GM18951 (cell line): ENCODE data around the gene NELFE.
"Not testable (repeated sequence)": the region's sequence is repeated elsewhere in the genome, so short reads cannot be mapped to it uniquely, and the experiment has no call there.

Experiments
- POLR2A ChIP-seq: IDR thresholded peaks from 4 replicates; pipeline ENCODE4 v1.6.1; 2011; ENCODE audit warnings: mild to moderate bottlenecking; ENCODE audit not compliant: insufficient read length, insufficient read depth; ENCODE audit errors: extremely low read depth
- in situ Hi-C: fragments of 300-500 bp; cut with MboI; formaldehyde crosslinking; loops from one replicate; pipeline ENCODE4 v1.12.0; 2022; ENCODE audit warnings: low sequenced_read_pairs, mixed read lengths, inconsistent platforms; ENCODE audit not compliant: unreplicated experiment

The NELFE gene

DNA sequence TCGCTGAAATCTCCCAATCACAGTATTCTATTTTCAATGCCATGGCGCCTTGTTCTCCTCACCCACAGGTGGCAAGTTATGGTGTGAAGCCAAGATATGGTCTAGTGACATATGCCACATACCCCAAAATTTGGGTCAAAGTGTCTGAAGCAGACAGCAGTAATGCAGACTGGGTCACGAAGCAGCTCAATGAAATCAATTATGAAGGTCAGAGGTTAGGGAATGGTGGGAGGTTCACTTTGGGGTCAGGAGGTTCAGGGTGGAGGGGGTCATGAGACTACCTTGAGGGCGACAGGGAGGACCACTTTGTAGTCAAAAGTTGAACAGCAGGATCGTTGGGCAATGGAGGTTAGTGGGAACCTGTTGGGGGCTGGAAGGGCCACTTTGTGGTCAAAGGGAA, 10.5 kb downstream of the NELFE start:
- TF ChIP-seq POLR2A = no peak
- in situ Hi-C loops = no loop called here

DNA sequence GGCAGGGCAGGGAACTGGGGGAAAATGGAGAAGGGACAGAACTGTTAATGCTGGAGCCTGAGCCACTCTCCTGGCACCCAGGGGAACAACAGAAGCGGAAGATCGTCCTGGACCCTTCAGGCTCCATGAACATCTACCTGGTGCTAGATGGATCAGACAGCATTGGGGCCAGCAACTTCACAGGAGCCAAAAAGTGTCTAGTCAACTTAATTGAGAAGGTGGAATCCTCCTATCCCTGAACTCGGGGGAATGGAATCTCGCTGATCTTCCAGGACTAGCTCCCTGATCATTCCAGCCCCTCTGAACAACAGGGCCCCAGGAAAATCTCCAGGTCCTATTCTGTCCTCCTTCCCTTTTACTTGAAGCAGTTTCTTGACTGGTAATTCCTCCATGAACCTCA, 10.9 kb downstream of the NELFE start:
- no peak for TF ChIP-seq POLR2A
- in situ Hi-C loops = no loop called here

DNA sequence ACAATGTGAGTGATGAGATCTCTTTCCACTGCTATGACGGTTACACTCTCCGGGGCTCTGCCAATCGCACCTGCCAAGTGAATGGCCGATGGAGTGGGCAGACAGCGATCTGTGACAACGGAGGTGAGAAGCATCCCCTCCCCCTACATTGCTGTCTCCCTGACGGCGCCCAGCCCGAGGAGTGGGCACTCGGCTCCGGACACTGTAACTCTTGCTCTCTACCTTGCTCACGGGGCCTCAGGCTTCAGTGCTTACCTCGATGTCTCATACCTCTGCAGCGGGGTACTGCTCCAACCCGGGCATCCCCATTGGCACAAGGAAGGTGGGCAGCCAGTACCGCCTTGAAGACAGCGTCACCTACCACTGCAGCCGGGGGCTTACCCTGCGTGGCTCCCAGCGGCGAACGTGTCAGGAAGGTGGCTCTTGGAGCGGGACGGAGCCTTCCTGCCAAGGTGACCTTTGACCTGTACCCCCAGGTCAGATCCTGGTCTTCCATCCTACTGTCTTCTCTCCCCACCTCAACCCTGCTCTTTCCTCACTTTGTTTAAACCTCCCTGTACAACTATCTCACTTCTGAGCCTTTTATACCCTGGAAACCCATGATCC, 11.6 kb downstream of the NELFE start:
- in situ Hi-C loops = no loop called here
- TF ChIP-seq POLR2A = no peak

DNA sequence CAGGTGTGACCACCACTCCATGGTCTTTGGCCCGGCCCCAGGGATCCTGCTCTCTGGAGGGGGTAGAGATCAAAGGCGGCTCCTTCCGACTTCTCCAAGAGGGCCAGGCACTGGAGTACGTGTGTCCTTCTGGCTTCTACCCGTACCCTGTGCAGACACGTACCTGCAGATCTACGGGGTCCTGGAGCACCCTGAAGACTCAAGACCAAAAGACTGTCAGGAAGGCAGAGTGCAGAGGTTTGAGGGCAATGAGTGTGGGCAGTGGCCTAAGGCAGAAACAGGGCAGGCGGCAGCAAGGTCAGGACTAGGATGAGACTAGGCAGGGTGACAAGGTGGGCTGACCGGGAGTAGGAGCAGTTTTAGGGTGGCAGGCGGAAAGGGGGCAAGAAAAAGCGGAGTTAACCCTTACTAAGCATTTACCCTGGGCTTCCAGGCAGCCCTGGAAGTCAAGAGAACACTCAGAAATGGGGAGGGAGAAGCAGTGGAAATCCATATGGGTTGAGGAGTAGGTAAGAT, 12.3 kb downstream of the NELFE start:
- in situ Hi-C loops = no loop called here
- no peak for TF ChIP-seq POLR2A

DNA sequence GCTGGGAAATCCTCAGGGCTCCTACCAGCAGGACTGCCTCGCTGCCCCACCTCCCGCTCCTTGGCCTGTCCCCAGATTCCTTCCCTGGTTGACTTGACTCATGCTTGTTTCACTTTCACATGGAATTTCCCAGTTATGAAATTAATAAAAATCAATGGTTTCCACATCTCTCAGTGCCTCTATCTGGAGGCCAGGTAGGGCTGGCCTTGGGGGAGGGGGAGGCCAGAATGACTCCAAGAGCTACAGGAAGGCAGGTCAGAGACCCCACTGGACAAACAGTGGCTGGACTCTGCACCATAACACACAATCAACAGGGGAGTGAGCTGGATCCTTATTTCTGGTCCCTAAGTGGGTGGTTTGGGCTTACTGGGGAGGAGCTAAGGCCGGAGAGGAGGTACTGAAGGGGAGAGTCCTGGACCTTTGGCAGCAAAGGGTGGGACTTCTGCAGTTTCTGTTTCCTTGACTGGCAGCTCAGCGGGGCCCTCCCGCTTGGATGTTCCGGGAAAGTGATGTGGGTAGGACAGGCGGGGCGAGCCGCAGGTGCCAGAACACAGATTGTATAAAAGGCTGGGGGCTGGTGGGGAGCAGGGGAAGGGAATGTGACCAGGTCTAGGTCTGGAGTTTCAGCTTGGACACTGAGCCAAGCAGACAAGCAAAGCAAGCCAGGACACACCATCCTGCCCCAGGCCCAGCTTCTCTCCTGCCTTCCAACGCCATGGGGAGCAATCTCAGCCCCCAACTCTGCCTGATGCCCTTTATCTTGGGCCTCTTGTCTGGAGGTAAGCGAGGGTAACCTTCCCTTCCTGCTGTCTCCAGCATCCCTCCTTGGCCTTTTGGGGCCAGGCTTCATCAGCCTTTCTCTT, 13.0 kb downstream of the NELFE start, which contains the start of gene CFB:
Gene CFB, plus strand, starts transcription at position 589 of the 863 bp plus-strand sequence. Its CDS starts 127 bp downstream, at position 716.
- in situ Hi-C loops = no loop called here
- TF ChIP-seq POLR2A = no peak

DNA sequence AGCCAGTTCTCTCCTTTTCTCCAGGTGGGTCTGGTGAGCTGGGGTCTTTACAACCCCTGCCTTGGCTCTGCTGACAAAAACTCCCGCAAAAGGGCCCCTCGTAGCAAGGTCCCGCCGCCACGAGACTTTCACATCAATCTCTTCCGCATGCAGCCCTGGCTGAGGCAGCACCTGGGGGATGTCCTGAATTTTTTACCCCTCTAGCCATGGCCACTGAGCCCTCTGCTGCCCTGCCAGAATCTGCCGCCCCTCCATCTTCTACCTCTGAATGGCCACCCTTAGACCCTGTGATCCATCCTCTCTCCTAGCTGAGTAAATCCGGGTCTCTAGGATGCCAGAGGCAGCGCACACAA, 13.6 kb downstream of the NELFE start:
- no peak for TF ChIP-seq POLR2A
- in situ Hi-C loops = no loop called here

DNA sequence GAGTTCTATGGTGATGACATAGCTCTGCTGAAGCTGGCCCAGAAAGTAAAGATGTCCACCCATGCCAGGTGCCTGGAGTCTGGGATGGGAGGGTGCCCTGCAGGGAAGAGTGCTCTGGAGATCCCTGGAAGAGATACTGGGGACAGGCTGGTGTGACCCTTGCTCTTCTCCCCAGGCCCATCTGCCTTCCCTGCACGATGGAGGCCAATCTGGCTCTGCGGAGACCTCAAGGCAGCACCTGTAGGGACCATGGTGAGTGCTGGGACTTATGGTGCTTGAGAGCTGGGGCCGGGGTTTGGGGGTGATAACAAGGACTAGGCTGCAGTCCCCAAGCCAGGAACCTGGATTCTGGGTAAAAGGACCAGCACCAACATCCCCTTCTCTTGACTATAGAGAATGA, 15.0 kb downstream of the NELFE start:
- in situ Hi-C loops = no loop called here
- TF ChIP-seq POLR2A = no peak

DNA sequence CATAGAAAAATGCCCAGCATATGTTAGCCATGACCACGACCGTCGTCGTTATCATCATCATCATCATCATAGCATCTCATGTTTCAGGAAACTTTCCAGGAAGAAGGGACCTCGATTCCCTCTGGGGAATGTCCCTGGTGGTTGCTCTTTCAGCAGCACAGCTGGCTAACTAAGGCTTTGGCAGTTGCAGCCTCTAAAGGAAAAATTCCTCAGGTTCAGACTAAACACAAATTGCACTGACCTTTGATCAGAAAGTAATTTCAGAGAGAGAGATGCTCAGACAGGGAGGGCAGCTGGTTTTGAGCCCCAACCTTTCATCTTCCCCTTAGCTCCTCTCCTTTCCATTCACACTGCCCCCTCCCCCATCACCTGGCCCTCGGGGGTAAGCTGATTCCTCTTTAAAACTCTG, 18.5 kb downstream of the NELFE start:
- no peak for TF ChIP-seq POLR2A
- in situ Hi-C loops = no loop called here

DNA sequence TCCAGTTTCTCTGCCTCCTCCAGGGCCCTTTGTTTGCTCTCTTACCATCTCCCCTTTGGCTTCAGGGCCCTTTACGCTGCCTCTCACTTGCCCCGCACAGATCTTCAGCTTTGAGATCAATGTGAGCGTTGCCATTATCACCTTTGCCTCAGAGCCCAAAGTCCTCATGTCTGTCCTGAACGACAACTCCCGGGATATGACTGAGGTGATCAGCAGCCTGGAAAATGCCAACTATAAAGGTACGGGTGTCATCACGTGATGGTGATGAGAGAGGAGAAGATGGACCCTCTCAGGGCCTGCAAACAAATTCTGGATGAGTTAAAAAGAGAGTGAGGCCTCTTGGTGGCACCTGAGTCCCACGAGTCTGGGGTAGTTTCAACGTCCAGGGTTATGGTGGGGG, 22.9 kb downstream of the NELFE start:
- no peak for TF ChIP-seq POLR2A
- in situ Hi-C loops = no loop called here

DNA sequence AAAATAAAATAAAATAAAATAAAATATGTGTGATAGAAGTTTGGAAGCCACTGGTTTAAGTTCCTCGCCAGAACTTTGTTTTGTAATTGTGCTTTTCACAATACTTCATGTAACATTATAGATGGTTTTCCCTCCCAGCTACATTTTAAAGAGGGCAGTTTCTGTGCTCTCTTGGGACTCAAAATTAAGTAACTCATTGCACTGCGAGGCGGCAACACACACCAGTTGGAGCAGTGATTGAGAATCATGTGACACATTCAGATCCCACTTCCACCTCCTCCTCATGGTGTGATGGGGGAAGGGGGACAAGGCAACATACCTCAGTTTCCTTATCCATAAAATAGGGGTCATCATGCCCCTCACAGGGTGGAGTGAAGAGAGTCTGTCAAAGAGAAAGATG, 23.8 kb downstream of the NELFE start:
- TF ChIP-seq POLR2A = no peak
- in situ Hi-C loops = no loop called here

DNA sequence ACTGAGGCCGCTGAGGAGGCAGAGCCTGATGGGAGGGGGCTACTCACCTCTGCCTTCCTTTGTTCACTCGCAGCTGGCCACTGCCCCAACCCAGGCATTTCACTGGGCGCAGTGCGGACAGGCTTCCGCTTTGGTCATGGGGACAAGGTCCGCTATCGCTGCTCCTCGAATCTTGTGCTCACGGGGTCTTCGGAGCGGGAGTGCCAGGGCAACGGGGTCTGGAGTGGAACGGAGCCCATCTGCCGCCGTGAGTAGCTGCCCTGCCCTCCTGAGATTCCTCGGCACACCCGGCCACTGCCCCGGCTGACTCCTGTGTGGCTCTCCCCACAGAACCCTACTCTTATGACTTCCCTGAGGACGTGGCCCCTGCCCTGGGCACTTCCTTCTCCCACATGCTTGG, 25.2 kb downstream of the NELFE start:
- in situ Hi-C loops = no loop called here
- TF ChIP-seq POLR2A = no peak

DNA sequence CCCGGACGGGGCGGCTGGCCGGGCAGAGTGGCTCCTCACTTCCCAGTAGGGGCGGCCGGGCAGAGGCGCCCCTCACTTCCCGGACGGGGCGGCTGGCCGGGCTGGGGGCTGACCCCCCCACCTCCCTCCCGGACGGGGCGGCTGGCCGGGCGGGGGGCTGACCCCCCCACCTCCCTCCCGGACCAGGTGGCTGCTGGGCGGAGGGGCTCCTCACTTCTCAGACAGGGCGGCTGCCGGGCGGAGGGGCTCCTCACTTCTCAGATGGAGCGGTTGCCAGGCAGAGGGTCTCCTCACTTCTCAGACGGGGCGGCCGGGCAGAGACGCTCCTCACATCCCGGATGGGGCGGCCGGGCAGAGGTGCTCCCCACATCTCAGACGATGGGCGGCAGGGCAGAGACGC, 26.6 kb downstream of the NELFE start:
- in situ Hi-C loops = not testable (repeated sequence)

DNA sequence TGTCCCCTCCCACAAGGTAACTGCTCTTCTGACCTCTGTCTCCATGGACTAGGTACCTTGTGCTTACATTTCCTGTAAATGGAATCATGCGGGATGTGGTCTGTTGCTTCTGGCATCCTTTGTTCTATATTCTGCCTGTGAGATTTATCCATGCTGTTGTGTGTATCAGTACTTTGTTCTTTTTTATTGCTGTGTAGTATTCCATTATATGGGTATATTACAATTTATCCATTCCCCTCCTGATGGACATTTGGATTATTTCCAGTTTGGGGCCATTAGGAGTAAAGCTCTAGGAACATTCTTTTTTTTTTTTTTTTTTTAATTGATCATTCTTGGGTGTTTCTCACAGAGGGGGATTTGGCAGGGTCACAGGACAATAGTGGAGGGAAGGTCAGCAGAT, 27.8 kb downstream of the NELFE start:
- no peak for TF ChIP-seq POLR2A
- in situ Hi-C loops = no loop called here

DNA sequence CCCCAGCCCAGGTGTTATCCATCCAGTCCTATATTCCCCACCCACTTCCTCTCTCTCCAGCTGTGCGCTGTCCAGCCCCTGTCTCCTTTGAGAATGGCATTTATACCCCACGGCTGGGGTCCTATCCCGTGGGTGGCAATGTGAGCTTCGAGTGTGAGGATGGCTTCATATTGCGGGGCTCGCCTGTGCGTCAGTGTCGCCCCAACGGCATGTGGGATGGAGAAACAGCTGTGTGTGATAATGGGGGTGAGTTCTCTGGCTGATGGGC, 30.2 kb downstream of the NELFE start:
- no peak for TF ChIP-seq POLR2A

DNA sequence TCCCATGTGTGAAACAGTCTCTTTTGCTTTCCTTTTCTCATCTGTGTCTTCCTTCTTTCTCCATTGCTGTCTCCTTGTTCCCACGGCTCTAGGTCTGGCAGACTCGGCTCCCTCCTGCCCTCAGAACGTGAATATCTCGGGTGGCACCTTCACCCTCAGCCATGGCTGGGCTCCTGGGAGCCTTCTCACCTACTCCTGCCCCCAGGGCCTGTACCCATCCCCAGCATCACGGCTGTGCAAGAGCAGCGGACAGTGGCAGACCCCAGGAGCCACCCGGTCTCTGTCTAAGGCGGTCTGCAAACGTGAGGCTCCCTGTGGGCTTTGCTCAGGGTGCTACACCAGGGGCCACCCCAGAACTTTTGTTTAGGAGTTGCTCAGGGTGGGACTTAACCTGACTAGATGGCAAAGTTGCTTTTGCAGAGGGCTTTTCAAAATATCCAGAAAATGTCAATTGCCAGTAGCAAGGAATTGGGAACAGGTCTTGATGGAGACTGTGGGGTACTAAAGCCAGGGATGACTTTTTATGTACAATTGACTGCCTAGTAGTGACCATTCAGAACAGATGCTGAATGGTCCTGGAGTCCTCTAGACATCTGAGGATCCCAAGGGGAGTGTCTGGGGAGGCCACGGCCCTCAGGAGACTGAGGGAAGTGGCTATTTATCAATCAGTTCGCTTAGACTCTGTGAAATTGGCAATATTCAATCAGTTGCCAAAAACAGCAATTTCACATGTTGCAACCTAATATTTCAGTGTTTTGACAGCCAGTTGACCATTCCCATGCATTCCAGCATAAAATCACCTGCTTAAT, 30.7 kb downstream of the NELFE start:
- TF ChIP-seq POLR2A = no peak
- in situ Hi-C loops = no loop called here

More for the DNA sequence above, 30.2 kb downstream of the NELFE start:
- in situ Hi-C loops = no loop called here
